Panc1 (cell line): ENCODE data around the gene RABL2A.
"Not testable (repeated sequence)": the region's sequence is repeated elsewhere in the genome, so short reads cannot be mapped to it uniquely, and the experiment has no call there.

Experiments
- POLR2AphosphoS5 ChIP-seq: IDR thresholded peaks from 2 replicates; pipeline ENCODE4 v1.6.1; 2012; ENCODE audit warnings: mild to moderate bottlenecking, low read depth, low read length, moderate library complexity
- REST ChIP-seq, 2 experiments: IDR thresholded peaks; 2 replicates each; pipeline ENCODE4 v1.6.1; 2011 to 2012; ENCODE audit warnings: low read depth in 2 of 2, control low read depth in 1 of 2, low read length in 1 of 2, mild to moderate bottlenecking in 1 of 2, moderate library complexity in 1 of 2; ENCODE audit not compliant: insufficient read depth in 1 of 2
- SIN3A ChIP-seq: IDR thresholded peaks from 2 replicates; pipeline ENCODE4 v1.6.1; 2012; ENCODE audit warnings: low read depth, mild to moderate bottlenecking, low read length, moderate library complexity, borderline replicate concordance; ENCODE audit not compliant: insufficient read depth
- TCF7L2 ChIP-seq: IDR thresholded peaks from 2 replicates; pipeline ENCODE4 v1.6.1; 2011; ENCODE audit warnings: mild to moderate bottlenecking, low read depth, low read length, inconsistent platforms
- TF ChIP-seq, protein P1 (sequence below): fragments of 450-650 bp; IDR thresholded peaks from 2 replicates; pipeline ENCODE4 v1.5.1; 2017; ENCODE audit warnings: mild to moderate bottlenecking

DNA sequence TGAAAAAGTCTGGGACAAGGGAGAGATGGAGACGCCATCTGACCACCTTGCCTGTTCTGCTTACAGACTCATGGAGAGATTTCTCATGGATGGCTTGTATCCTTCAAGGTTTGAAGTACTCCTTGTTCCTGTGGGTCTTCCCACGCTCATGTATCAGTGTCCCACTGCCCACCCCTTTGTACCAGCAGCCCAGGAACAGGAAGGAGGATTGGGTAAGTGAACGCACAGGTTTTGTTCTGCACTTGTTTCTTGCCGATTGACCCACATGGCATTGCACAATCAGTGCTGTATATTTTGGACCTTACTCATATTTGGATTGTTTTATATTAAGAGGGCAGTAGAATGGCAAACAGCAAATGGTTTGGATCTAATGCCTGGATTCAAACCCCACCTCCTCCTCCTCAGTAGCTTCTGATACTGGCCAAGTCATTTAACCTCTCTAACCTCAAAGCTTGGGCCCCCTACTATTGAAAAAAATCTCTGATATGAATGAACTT, 5.8 kb downstream of the RABL2A start:
- TF ChIP-seq, protein P1, sequence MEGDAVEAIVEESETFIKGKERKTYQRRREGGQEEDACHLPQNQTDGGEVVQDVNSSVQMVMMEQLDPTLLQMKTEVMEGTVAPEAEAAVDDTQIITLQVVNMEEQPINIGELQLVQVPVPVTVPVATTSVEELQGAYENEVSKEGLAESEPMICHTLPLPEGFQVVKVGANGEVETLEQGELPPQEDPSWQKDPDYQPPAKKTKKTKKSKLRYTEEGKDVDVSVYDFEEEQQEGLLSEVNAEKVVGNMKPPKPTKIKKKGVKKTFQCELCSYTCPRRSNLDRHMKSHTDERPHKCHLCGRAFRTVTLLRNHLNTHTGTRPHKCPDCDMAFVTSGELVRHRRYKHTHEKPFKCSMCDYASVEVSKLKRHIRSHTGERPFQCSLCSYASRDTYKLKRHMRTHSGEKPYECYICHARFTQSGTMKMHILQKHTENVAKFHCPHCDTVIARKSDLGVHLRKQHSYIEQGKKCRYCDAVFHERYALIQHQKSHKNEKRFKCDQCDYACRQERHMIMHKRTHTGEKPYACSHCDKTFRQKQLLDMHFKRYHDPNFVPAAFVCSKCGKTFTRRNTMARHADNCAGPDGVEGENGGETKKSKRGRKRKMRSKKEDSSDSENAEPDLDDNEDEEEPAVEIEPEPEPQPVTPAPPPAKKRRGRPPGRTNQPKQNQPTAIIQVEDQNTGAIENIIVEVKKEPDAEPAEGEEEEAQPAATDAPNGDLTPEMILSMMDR, result not testable (repeated sequence)
- TF ChIP-seq REST (IDR thresholded peaks at IDR 0.05; ENCODE audit: insufficient read depth in 1 of 2, low read depth in 2 of 2, low read length in 1 of 2); POLR2AphosphoS5; SIN3A; TCF7L2: not testable (repeated sequence)
